Activated CD4-positive, alpha-beta T cell treated with anti-CD3 and anti-CD28 coated beads, Interleukin-2, Interleukin-6, amounts not matched to agents 100 ng/mL and 50 ng/mL, durations not matched to agents 16 hours and 8 hours (primary cell): ENCODE results near the gene MCCD1.

Experiments used
- DNase-seq: peaks from one replicate; pipeline ENCODE4 v3.0.0-alpha.2; 2020

The MCCD1 gene

GRCh38 chr6:31544676-31545075 lies 15.9 kb downstream of the MCCD1 start:
- DNase-seq: no peak

GRCh38 chr6:31545291-31545690 lies 16.5 kb downstream of the MCCD1 start:
- no peak for DNase-seq

- DNase-seq: peak; percentile 95
Measured at GRCh38 chr6:31546339-31546957, 17.7 kb downstream of the MCCD1 start, which contains the start of gene ATP6V1G2. ATP6V1G2 (minus strand) TSS chr6:31546608; CDS start chr6:31546559, 49 bp downstream.

- peak; percentile 97 for DNase-seq
Measured at GRCh38 chr6:31546958-31547726, 18.4 kb downstream of the MCCD1 start, which contains the start of gene NFKBIL1. NFKBIL1 (plus strand) TSS chr6:31547608; CDS start chr6:31547695, 87 bp downstream.

- no peak for DNase-seq
Measured at GRCh38 chr6:31547727-31548543, 19.2 kb downstream of the MCCD1 start.

GRCh38 chr6:31548544-31548873 lies 19.7 kb downstream of the MCCD1 start:
- no peak for DNase-seq

GRCh38 chr6:31551371-31551770 lies 22.6 kb downstream of the MCCD1 start:
- peak; percentile 81 for DNase-seq

- DNase-seq: no peak
Measured at GRCh38 chr6:31556307-31556706, 27.5 kb downstream of the MCCD1 start.

- DNase-seq: no peak
Measured at GRCh38 chr6:31557443-31558317, 28.9 kb downstream of the MCCD1 start.

- no peak for DNase-seq
Measured at GRCh38 chr6:31558318-31558625, 29.5 kb downstream of the MCCD1 start.

GRCh38 chr6:31558631-31559500 lies 30.1 kb downstream of the MCCD1 start:
- peak; percentile 80 for DNase-seq

GRCh38 chr6:31559606-31559957 lies 30.8 kb downstream of the MCCD1 start:
- DNase-seq: no peak

- peak; percentile 88 for DNase-seq
Measured at GRCh38 chr6:31559958-31560696, 31.4 kb downstream of the MCCD1 start.

GRCh38 chr6:31560697-31561058 lies 31.9 kb downstream of the MCCD1 start:
- no peak for DNase-seq

GRCh38 chr6:31567531-31568370 lies 39.0 kb downstream of the MCCD1 start:
- DNase-seq: no peak

GRCh38 chr6:31568537-31568961 lies 39.8 kb downstream of the MCCD1 start:
- peak; percentile 95 for DNase-seq

GRCh38 chr6:31569861-31570536 lies 41.2 kb downstream of the MCCD1 start:
- no peak for DNase-seq

GRCh38 chr6:31572041-31572911 lies 43.5 kb downstream of the MCCD1 start, which contains the start of gene LTA:
LTA (plus strand) TSS chr6:31572289; CDS start chr6:31572743, 454 bp downstream.
- DNase-seq: peak; percentile 89
